ENCODE data around the gene FLT3LG. TPM values are rescaled to one million over a fixed set of nuclear protein-coding genes. Genes with fewer than 3 reads are reported as not detected.
A peak's percentile ranks its signal among the peaks of the same experiment; 100 is the strongest.
"Not testable (repeated sequence)": the region's sequence is repeated elsewhere in the genome, so short reads cannot be mapped to it uniquely, and the experiment has no call there.

The FLT3LG gene
- total RNA-seq, 4 donors from 2014 or later: 5.5 to 11.5 (median 10.4) TPM

- DNase-seq (ENCODE audit: extremely low spot score): no peak
- 90% methylated on average over 5 of the region's 5 CpGs for WGBS
- TF ChIP-seq CTCF (IDR thresholded peaks at IDR 0.05) (no peak), EP300 (IDR thresholded peaks at IDR 0.05) (no peak), POLR2AphosphoS5 (IDR thresholded peaks at IDR 0.05) (no peak), POLR2A (IDR thresholded peaks at IDR 0.05; ENCODE audit: low read depth) (no peak)
- no peaks in the 10 kb centered on the region for H3K27me3 ChIP-seq
- no peaks in the 10 kb centered on the region for H3K9me3 ChIP-seq
- intact Hi-C loops (cut with DNase I): no loop called here
- peaks cover 0 to 41% (median 23%) of the 10 kb centered on the region in 4 donors for H3K36me3 ChIP-seq
- no peak overlapping the region for H3K4me3 ChIP-seq
- peaks cover 14 to 25% (median 21%) of the 10 kb centered on the region in 4 donors for H3K4me1 ChIP-seq
- peak overlapping the region; percentile 1 to 78 (median 40) for H3K27ac ChIP-seq (replicated peaks in 1 of 4)
These were observed 15.5 kb upstream of the FLT3LG start for GRCh38 chr19:49458567-49458903.

- WGBS: 97% methylated on average over 3 of the region's 12 CpGs
- H3K27me3 ChIP-seq: no peaks in the 10 kb centered on the region
- TF ChIP-seq POLR2A (IDR thresholded peaks at IDR 0.05; ENCODE audit: low read depth) (no peak), EP300 (IDR thresholded peaks at IDR 0.05) (no peak), CTCF (IDR thresholded peaks at IDR 0.05) (no peak), POLR2AphosphoS5 (IDR thresholded peaks at IDR 0.05) (no peak)
- peaks cover 0 to 49% (median 31%) of the 10 kb centered on the region in 4 donors for H3K36me3 ChIP-seq
- intact Hi-C loops (cut with DNase I): no loop called here
- no peak overlapping the region for H3K27ac ChIP-seq (replicated peaks in 1 of 4)
- peaks cover 6 to 17% (median 13%) of the 10 kb centered on the region in 4 donors for H3K4me1 ChIP-seq
- H3K4me3 ChIP-seq: no peak overlapping the region
- no peak for DNase-seq (ENCODE audit: extremely low spot score)
- no peaks in the 10 kb centered on the region for H3K9me3 ChIP-seq
These were observed 14.6 kb upstream of the FLT3LG start for GRCh38 chr19:49459388-49459787.

GRCh38 chr19:49461130-49461529 lies 12.9 kb upstream of the FLT3LG start:
- H3K4me3 ChIP-seq; DNase-seq (ENCODE audit: extremely low spot score); H3K27me3 ChIP-seq; H3K9me3 ChIP-seq; intact Hi-C loops (cut with DNase I); H3K27ac ChIP-seq (replicated peaks in 1 of 4): not testable (repeated sequence)
- no CpG with 5 or more reads among the region's 1 CpG for whole genome bisulfite sequencing
- peaks cover 0 to 17% (median 5%) of the 10 kb centered on the region in 4 donors for H3K4me1 ChIP-seq
- peaks cover 4 to 67% (median 46%) of the 10 kb centered on the region in 4 donors for H3K36me3 ChIP-seq

- no peak for TF ChIP-seq POLR2A (IDR thresholded peaks at IDR 0.05; ENCODE audit: low read depth)
- TF ChIP-seq POLR2AphosphoS5 (IDR thresholded peaks at IDR 0.05): no peak
- TF ChIP-seq EP300 (IDR thresholded peaks at IDR 0.05): no peak
- TF ChIP-seq CTCF (IDR thresholded peaks at IDR 0.05): no peak
- Histone ChIP-seq H3K27ac (replicated peaks in 1 of 4) (no peak overlapping the region), H3K27me3 (no peaks in the 10 kb centered on the region), H3K36me3 (peaks cover 4 to 72% (median 49%) of the 10 kb centered on the region in 4 donors), H3K9me3 (no peaks in the 10 kb centered on the region), H3K4me3 (no peak overlapping the region), H3K4me1 (peaks cover 0 to 12% (median 4%) of the 10 kb centered on the region in 4 donors)
- intact Hi-C loops (cut with DNase I): no loop called here
- 95% methylated on average over 26 of the region's 37 CpGs for WGBS
- no peak for DNase-seq (ENCODE audit: extremely low spot score)
These were observed 12.4 kb upstream of the FLT3LG start for GRCh38 chr19:49461656-49462055.

DNA sequence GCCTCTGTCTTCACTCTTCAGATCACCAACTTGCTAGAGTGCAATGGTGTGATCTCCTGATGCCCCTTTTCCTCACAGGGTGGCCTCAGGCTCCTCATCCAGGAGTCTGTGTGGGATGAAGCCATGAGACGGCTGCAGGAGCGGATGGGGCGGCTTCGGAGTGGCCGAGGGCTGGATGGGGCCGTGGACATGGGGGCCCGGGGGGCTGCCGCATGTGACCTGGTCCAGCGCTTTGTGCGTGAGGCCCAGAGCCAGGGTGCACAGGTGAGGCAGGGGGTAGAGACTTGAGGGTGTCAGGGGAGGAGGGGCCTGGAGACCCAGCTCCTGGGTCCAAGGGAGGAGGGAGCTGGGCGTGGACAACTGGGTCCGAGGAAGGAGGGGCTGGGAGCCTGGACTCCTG lies 11.5 kb upstream of the FLT3LG start:
- H3K4me1 ChIP-seq: peaks cover 0 to 9% (median 3%) of the 10 kb centered on the region in 4 donors
- H3K36me3 ChIP-seq: peaks cover 4 to 76% (median 49%) of the 10 kb centered on the region in 4 donors
- no peak for DNase-seq (ENCODE audit: extremely low spot score)
- 83% methylated on average over 11 of the region's 12 CpGs for WGBS
- no peaks in the 10 kb centered on the region for H3K27me3 ChIP-seq
- no peak overlapping the region for H3K4me3 ChIP-seq
- H3K9me3 ChIP-seq: no peaks in the 10 kb centered on the region
- TF ChIP-seq EP300 (IDR thresholded peaks at IDR 0.05): no peak
- TF ChIP-seq POLR2AphosphoS5 (IDR thresholded peaks at IDR 0.05): no peak
- TF ChIP-seq CTCF (IDR thresholded peaks at IDR 0.05): no peak
- no peak for TF ChIP-seq POLR2A (IDR thresholded peaks at IDR 0.05; ENCODE audit: low read depth)
- H3K27ac ChIP-seq (replicated peaks in 1 of 4): no peak overlapping the region
- intact Hi-C loops (cut with DNase I): no loop called here

All from esophagus muscularis mucosa (tissue), 4 donors.